GM21390 (cell line): ENCODE results near the gene CD300LD.
"Not testable (repeated sequence)": the region's sequence is repeated elsewhere in the genome, so short reads cannot be mapped to it uniquely, and the experiment has no call there.

ENCODE experiments used
- ATAC-seq: cut with Tn5 transposase; IDR thresholded peaks from one replicate; pipeline ENCODE4 v1.9.1; 2021; ENCODE audit not compliant: unreplicated experiment

Gene CD300LD

DNA sequence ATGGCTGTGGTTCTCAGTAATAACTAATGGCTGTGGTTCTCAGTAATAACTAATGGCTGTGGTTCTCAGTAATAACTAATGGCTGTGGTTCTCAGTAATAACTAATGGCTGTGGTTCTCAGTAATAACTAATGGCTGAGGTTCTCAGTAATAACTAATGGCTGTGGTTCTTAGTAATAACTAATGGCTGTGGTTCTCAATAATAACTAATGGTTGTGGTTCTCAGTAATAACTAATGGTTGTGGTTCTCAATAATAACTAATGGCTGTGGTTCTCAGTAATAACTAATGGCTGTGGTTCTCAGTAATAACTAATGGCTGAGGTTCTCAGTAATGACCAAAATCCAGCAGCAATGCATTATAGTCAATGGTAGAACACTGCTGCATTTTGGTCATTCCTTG is 18.4 kb downstream of the CD300LD start:
- not testable (repeated sequence) for ATAC-seq

DNA sequence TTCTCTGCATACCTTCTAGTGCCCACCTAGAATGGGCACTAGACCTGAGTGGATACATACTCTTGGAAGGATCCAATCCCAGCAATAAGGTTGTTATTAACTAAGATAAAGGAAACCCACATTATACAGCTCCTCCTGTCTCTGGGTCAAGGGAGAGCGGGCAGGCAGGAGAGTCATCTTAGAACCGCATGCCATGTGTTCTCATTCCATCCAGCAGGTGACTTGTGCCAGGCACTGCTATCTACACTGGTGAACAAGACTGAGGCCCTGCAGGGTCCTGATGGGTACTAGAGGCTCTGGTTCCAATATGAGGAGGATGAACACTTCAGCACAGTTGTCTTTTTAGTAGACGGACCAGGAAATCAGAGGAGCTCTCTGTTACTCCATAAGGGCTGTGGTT is 18.9 kb downstream of the CD300LD start:
- ATAC-seq: no peak

DNA sequence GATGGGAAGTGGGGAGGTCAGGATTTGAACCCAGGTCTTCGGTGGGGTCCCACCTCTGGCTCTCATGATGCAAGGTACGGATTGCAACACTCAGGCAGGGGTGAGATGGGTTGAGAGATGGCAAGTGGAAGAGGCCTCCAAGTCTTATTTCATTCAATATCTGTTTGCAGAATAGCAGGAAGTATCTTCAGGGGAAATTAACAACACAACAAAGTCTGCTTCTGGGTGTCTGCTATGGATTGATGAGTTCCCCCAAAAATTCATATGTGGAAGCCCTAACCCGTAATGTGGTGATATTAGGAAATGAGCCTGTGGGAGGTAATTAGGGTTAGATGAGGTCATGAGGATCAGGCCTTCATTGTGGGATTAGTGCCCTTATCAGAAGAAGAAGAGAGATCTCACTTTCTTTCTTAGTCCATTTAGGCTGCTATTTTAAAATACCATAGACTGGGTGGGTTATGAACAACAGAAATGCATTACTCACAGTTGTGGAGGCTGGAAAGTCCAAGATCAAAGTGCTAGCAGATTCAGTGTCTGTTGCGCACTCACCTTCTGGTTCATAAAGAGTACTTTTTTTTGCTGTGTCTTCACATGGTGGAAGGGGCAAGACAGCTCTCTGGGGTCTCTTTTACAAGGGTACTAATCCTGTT is 20.3 kb downstream of the CD300LD start:
- ATAC-seq: no peak

DNA sequence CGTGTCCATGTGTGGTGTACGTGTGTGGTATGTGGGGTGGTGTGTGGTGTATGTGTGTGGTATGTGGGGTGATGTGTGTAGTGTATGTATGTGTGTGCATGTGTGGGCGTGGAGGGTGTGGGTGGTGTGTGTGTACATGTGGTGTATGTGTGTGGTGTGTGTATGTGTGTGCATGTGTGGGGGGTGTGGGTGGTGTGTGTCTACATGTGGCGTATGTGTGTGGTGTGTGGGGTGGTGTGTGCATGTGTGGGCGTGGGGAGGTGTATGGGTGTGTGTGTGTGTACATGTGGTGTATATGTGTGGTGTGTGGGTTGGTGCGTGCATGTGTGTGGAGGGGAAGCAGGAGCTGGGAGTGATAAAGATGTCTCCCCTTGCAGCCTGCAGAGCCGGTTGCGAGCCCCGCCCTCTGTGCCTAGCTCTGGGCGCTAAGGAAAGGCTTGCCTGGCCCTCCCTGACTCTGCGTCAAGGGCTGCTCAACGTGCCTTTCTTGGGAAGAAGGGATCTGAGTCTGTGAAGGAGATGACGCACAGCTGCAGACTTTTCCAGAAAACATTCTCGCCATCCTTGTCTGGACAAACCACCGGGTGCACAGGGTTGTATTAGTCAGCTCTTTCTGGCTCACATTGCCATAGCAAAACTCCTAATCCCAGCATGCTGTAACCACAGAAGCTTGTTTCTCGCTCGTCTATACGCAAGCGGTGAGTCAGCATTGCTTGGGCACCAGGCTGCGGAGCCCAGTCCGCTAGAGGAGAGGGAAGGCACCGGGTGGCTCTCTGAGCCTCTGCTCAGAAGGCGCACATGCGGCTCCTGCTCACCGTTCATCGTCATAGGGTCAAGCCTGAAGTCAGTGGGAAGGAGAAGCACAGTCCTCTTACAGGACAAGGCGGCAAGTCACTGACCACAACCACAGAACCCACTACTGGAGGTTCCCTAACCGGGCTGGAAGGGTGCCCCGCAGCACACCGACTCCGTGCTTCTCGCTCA is 22.8 kb downstream of the CD300LD start:
- no peak for ATAC-seq

DNA sequence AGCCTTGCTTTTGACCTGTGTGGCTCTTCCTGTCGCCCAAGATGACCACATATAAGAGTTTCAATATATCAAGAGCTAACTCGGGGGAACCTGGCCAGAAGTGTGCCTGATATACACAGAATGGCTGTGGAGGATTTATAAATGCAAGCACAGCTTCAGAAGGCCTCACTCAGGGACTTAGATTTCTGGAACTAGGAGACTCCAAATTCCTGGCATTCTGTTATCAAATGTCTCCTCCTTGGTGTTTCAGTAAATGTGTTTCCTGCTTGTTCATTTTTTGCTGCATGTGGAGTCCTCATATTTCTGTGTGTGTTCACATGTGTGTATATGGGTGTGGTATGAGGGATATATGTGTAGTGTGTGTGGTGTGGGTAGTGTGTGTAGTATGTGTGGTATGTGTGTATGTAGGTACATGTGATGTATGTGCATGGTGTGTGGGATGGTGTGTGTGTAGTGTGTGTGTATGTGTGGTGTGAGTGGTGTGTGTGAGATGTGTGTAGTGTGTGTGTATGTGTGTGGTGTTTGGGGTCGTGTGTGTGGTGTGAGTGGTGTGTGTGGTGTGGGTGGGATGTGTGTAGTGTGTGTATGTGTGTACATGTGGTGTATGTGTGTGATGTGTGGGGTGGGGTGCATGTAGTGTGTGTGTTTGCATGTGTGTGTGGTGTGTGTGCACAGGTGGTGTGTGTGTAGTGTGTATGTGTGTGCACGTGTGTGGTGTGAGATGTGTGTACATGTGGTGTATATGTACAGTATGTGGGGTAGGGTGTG is 23.8 kb downstream of the CD300LD start:
- ATAC-seq: no peak

DNA sequence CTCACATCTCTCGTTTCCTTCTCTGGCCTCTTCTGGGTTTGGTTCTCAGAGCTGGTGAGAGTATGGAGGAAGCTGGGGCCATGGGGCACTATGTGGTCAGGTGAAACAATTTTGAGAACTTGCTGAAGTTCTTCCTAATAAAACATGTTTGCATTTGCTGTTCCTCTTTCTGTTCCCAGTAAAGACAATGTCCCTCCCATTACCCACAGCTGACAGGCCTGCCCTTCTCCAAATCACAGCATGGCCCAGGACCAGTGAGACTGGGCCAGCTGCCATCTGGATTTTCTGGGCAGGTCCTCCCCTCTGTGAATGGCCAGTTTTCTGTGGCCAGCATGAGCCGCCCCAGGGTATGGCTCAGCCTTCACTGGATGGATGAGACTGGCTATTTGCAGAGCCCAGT is 24.7 kb downstream of the CD300LD start, which contains the start of gene CD300H:
CD300H (minus strand) TSS at position 113 of the 400 bp plus-strand sequence.
- ATAC-seq: no peak

DNA sequence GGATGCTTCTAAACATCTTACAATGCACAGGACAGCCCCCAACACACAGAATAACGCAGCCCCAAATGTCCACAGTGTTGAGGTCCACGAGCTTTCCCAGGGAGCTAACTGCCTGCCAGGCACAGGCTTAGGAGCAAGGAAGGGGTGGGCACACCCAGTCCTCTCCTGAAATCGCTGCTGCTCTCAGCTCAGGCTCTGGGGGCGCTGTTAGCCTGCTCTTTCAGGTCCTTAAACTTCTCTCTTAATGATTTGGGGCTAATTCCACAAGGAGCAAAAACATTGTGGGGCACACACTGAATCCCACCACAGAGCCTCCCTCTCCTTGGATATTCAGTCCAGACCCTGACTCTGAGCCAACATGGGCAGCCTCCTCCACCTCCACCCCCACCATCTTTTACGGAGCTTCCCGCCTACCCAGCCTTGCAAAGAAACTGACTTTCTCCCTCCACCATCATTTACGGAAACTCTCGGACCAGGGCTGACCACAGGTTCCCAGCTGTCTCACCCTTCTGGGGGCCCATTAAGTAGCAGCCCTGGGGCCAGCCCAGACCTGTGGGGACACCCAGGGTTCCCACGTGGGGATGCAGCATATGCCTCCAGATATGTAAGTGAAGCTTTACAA is 25.8 kb downstream of the CD300LD start:
- no peak for ATAC-seq

DNA sequence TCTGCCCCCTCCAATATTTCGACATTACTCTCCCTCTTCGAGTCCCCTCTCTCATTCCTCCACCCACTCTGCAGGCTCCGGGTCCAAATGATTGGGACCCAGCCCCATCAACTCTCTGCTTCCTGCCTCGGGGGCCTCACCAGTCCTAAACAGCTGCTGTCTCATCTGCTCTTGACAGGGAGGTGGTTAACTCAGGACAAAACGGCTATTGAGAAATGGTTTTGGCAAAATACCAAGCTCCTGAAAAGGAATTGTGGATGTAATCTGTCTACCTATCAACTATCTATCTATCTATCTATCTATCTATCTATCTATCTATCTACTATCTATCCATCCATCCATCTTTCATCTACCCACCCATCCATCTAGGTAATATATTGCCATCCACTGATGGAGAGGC is 27.0 kb downstream of the CD300LD start:
- ATAC-seq: no peak

DNA sequence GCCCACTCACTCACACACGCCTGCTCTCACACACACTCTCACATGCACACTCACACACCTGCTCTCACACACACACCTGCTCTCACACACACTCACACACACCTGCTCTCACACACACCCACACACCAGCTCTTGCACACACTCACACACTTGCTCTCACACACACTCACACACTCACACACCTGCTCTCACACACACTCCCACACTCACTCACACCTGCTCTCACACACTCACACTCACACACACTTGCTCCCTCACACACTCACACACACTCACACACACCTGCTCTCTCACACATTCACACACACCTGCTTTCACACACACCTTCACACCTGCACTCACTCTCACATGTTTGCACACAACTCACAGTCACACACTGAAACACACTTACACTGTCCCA is 28.7 kb downstream of the CD300LD start:
- no peak for ATAC-seq

DNA sequence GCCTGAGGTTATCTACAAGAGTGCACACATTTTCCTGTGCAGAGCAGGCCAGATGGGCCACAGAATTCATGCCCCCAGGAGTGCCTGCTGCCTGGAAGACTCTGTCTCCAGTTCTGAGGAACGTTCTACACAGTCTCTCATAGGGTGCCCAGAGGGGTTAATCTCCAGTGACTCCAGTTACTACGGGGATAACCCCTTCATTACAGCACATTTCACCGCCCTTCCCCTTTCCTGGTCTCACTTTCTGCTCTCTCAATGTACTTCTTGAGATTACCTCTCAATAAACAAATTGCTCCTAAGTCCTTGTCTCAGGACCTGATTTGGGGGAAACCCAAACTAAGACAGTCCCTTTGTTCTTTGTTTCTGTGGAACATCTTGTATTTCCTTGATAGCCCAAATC is 30.5 kb downstream of the CD300LD start:
- no peak for ATAC-seq

DNA sequence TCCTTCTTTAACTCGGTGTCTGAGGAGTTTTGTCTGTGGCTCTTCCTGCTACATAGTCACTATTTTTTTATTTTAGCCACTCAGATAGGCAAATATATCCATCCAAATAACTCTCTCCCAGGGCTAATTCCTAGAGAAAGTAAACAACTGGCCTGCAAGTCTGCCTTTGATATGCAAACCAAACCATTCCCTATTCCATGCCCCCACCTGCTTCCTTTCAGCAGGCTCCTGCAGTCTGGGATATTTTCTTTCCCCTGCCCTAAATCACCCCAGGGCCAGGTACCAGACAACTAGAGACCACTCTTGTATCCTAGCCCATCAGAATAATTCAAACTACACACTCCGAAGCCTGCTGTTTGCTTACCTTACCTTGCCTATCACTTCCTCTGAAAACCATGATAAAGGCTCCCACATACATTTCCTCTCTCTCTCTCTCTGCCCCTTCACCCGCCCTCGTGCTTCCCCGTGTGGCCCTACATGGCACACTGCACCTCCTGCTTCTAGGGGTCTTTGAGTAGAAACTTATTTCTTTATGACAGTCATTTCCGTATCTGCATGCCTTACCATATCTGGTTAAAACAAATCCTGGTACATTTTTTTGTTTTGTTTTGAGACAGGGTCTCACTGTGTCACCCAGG is 33.1 kb downstream of the CD300LD start:
- ATAC-seq: no peak

DNA sequence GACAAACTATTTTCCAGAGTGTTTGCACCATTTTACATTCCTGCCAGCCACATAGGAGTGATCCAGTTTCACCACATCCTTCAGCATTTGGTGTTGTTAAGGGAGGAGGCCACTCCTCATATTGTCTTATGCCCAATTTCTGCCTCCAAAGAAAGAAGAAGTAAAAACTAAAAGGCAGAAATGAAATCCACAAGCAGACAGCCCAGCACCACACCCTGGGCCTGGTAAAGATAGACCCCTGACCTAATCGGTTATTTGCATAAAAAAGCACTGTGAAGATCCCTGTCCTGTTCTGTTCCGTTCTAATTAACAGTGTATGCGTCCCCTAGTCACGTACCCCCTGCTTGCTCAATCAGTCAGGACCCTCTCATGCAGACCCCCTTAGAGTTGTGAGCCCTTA is 33.7 kb downstream of the CD300LD start:
- not testable (repeated sequence) for ATAC-seq

DNA sequence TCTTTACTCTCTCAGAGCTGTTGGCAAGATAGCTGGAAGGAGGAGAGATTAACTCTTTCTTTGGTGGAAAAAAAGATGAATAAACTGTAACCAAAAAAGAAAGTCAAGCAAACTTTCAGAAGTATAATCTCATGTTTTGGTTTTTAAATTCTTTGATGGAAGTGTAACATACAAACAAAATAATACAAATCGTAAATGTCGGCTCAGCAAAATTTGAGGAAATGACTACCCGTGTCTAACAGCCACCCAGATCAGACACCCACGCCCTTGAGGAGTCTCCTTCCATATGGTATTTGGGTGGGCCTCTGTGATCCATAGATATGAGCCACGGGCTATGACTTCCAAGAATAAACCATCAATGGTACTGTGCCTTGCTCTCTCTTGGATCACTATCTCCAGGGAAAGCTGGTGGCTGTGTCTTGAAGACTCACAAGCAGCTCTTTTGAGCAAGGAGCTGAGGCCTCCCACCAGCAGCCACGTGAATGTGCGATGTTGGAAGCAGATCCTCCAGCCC is 36.6 kb downstream of the CD300LD start:
- no peak for ATAC-seq

DNA sequence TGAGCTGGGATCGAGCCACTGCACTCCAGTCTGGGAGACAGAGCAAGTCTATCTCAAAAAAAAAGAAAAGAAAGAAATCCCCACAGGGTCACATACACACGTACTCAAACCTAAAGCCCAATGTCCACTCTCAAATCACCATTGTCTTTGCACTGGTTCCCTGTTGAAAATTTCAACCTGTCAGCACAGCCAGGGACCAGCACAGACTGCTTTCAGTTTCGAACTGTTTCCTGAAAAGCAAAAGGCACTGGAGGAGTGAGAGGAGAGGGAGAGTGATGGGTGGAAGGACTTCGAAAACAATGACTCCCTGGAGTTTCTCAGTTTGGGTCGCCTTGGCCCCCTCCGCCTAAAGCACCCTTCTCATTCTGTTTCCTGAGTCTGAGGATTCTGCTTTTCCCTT is 37.2 kb downstream of the CD300LD start:
- ATAC-seq: no peak

DNA sequence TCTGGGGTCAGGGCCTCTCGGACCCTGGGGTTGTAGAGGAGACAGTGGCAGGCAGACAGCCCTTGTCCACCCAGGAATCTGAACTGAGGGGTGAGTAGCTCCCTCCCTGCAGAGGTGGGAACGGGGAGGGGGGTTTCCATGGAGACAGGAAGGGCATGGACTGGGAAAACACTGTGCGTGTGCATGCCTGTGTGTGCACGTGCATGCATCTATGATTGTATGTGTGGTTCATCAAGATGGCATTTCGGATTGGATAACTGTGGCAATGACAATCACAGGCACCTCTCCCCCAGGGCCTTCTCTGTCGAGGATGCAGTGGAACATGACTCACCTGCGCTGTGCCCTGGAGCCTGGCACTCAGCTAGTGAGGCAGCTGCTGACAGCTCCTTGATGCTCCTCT is 40.0 kb downstream of the CD300LD start:
- no peak for ATAC-seq

DNA sequence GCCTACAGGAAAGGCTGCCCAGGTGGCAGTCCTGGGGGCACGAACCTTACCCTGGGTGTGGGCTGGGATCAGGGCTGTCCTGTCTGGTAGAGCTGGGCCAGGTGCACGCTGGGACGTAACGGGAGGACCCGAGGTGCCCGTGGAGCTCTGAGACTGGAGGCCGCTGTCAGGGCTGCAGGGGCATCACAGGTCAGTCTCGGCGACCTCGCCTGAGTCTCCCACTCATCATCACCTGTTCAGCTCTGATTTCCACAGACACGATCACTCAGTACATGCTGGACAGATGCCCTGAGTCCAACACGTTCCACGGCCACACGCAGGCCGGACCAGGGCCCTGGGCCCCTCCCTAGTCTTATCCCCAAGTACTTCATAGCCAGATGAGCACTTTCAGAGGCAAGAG is 41.5 kb downstream of the CD300LD start:
- ATAC-seq: no peak

DNA sequence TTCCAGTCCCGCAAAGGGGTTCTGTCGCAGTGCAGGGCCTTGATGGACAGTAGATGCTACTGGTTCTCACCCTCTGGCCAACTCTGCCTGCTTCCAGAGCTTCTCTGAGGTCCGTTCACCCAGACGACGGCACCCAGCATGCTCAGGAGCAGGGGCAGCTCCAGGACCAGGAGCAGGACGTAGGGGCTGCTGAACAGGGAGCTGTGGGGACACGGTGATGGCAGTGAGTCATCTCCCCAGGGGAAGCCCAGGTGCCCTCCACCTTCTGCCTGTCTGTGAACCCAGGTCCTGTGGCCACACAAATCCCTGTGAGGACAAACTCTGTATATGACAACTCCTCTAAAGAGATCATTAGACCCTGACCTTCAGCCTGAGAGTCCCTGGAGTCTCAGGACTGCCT is 42.7 kb downstream of the CD300LD start:
- ATAC-seq: no peak

DNA sequence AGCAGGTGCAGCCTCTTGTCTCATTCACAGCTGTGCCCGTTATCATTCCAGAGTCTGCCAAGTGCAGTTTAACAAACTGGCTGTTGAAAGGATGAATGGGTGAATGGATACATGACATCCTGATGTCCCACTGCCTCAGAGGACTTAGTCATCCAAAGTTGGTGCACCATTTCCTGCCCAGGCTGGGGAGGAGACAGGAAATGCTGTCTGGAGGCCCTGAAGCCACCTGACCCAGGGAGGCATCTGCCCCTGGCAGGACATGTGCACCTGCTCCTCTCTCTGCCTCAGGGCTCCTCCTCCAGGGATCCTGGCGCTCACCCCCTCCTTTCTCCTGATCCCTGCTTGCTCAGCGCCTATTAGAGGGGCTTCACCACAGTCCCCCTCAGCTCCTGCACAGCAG is 44.3 kb downstream of the CD300LD start:
- no peak for ATAC-seq

DNA sequence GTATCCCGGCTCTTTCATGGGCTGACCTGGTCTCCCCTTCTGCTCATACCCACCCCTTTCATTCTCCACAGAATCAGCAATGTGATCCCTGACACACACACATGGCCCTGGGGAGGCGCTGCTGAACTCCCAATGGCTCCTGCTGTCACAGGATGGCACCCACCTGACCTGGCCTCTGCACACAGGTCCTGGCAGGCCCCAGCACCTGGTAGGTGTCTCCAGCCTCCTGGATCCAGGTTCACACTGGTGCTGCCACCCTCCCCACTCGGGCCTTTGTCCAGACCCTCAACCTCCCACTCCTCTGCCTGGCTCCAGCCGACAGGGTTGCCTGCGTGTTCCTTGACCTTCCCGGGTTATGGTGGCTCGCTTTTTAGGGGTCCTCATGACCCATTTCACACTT is 44.8 kb downstream of the CD300LD start:
- ATAC-seq: no peak

DNA sequence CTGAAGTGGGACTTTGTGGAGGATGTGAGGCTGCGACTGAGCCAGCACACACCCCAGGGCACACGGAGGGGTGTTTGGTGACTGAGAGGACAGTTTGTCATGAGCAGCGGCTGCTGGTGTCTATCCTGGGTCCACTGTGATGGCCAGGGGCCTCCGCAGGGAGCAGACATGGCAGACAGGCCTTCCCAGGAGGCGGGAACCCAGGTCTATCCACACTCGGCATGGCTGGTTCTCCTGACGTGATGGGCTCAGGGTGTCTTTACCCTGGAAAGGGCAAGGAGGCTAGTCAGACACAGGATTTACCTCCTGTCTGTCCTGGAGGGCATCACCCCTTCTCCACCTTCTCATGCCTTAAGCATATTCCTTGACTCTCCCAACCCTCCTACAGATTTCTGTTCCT is 45.5 kb downstream of the CD300LD start:
- no peak for ATAC-seq
